ENCODE results near the gene BICC1. TPM values are rescaled to one million over a fixed set of nuclear protein-coding genes. Genes with fewer than 3 reads are reported as not detected.

The BICC1 gene
- total RNA-seq, 4 donors from 2014 or later: 0.60 to 5.1 (median 2.2) TPM

GRCh38 chr10:58543141-58543540 lies 30.5 kb downstream of the BICC1 start:
- DNase-seq: no peak
- intact Hi-C loops (cut with DNase I; ENCODE audit: low total_unique reads): no loop called here

DNA sequence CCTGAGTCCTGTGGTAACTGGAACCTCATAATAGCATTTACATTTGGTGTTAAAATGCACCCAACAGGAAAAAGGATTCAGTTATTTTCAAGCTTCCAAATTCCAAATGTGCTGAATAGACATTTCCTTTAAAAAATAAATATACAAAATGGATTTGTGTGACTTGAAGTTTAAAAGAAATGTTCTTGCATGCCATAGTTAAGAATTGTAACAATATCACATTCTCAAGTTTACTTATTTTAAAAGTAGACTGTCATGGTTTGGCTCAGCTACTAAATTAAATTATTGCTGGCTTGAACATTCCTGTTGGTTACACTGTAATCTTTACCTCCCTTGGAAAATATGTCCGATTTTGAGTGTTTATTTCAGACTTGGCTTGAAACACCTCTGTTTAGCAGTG lies 31.5 kb downstream of the BICC1 start:
- no peaks in the 10 kb centered on the region for H3K4me1 ChIP-seq
- no peaks in the 10 kb centered on the region for H3K36me3 ChIP-seq
- 58 to 60% methylated on average over 1 of the region's 1 CpG for WGBS, 2 donors (ENCODE audit: low coverage in 1 of 2)
- intact Hi-C loops (cut with DNase I; ENCODE audit: low total_unique reads): no loop called here
- no peak overlapping the region for H3K27ac ChIP-seq
- H3K9me3 ChIP-seq: peaks cover 0 to 4% of the 10 kb centered on the region in 2 donors
- TF ChIP-seq EP300 (IDR thresholded peaks at IDR 0.05; ENCODE audit: low read depth) (no peak), POLR2A (IDR thresholded peaks at IDR 0.05) (no peak), POLR2AphosphoS5 (IDR thresholded peaks at IDR 0.05) (no peak)
- TF ChIP-seq, protein P1, sequence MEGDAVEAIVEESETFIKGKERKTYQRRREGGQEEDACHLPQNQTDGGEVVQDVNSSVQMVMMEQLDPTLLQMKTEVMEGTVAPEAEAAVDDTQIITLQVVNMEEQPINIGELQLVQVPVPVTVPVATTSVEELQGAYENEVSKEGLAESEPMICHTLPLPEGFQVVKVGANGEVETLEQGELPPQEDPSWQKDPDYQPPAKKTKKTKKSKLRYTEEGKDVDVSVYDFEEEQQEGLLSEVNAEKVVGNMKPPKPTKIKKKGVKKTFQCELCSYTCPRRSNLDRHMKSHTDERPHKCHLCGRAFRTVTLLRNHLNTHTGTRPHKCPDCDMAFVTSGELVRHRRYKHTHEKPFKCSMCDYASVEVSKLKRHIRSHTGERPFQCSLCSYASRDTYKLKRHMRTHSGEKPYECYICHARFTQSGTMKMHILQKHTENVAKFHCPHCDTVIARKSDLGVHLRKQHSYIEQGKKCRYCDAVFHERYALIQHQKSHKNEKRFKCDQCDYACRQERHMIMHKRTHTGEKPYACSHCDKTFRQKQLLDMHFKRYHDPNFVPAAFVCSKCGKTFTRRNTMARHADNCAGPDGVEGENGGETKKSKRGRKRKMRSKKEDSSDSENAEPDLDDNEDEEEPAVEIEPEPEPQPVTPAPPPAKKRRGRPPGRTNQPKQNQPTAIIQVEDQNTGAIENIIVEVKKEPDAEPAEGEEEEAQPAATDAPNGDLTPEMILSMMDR (IDR thresholded peaks at IDR 0.05): no peak
- H3K4me3 ChIP-seq: no peak overlapping the region
- in situ Hi-C loops (cut with MboI; ENCODE audit: low pct_ligation_motif_present in 1 of 4, low pct_unique_long_range_greater_than_20kb in 1 of 4, low sequenced_read_pairs in 3 of 4): no loop called here
- H3K27me3 ChIP-seq: no peaks in the 10 kb centered on the region
- no peak for DNase-seq

More at GRCh38 chr10:58543141-58543540, 30.5 kb downstream of the BICC1 start:
- Histone ChIP-seq H3K9me3 (peaks cover 0 to 4% of the 10 kb centered on the region in 2 donors), H3K4me3 (no peak overlapping the region), H3K27ac (no peak overlapping the region), H3K4me1 (no peaks in the 10 kb centered on the region), H3K27me3 (no peaks in the 10 kb centered on the region), H3K36me3 (no peaks in the 10 kb centered on the region)
- in situ Hi-C loops (cut with MboI; ENCODE audit: low pct_ligation_motif_present in 1 of 4, low pct_unique_long_range_greater_than_20kb in 1 of 4, low sequenced_read_pairs in 3 of 4): no loop called here
- TF ChIP-seq POLR2AphosphoS5 (IDR thresholded peaks at IDR 0.05) (no peak), POLR2A (IDR thresholded peaks at IDR 0.05) (no peak), EP300 (IDR thresholded peaks at IDR 0.05; ENCODE audit: low read depth) (no peak)
- TF ChIP-seq, protein P1 (IDR thresholded peaks at IDR 0.05): no peak

DNA sequence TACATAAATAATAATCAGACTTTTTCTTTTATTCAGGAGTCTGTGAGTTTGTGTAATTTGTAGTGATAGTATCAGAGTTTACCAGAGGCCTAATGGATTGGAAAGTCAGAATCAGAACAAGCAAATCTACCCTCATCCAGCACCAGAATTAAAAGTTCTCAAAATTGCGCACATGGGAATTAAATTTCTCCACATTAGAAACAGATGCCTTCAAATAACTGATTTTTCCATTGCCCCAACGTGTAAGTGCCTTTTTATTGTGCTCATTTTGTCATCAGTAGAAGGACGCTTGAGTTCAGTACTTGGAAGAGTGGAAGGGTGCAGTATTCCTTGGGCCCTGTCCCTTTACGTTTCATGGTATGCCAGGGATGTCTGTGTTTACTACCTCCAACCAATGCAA lies 32.8 kb downstream of the BICC1 start:
- H3K4me3 ChIP-seq: no peak overlapping the region
- TF ChIP-seq, protein P1 (IDR thresholded peaks at IDR 0.05): no peak
- intact Hi-C loops (cut with DNase I; ENCODE audit: low total_unique reads) (no loop called here), in situ Hi-C loops (cut with MboI; ENCODE audit: low pct_ligation_motif_present in 1 of 4, low pct_unique_long_range_greater_than_20kb in 1 of 4, low sequenced_read_pairs in 3 of 4) (no loop called here)
- DNase-seq: no peak
- H3K27me3 ChIP-seq: no peaks in the 10 kb centered on the region
- H3K4me1 ChIP-seq: no peaks in the 10 kb centered on the region
- no peak overlapping the region for H3K27ac ChIP-seq
- peaks cover 0 to under 1% of the 10 kb centered on the region in 2 donors for H3K9me3 ChIP-seq
- H3K36me3 ChIP-seq: no peaks in the 10 kb centered on the region
- 70 to 82% methylated on average over 4 of the region's 4 CpGs for WGBS, 2 donors (ENCODE audit: low coverage in 1 of 2)

DNA sequence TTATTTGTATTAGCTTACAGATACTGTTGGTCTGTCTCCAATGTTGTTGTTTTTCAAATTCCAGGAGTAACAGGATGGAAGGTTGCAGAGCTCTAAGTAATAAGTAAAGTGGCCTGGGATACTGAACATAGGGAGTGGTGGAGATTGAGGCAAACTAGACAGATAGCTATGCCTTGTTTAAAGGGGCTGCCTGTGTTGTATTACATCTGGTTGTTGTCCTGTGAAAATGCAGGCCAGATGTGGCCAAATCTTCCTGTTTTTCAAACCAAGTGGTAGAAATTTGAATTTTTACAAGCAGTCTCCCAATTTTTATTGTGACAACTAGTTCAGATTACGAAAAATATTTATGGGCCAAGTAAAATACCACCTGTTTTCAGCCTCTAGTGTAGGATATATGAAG lies 33.5 kb downstream of the BICC1 start:
- no peak overlapping the region for H3K27ac ChIP-seq
- no peaks in the 10 kb centered on the region for H3K27me3 ChIP-seq
- WGBS, 2 donors (ENCODE audit: low coverage in 1 of 2): 63 to 73% methylated on average over 1 of the region's 1 CpG
- H3K4me3 ChIP-seq: no peak overlapping the region
- TF ChIP-seq POLR2A (IDR thresholded peaks at IDR 0.05): no peak
- TF ChIP-seq POLR2AphosphoS5 (IDR thresholded peaks at IDR 0.05): no peak
- intact Hi-C loops (cut with DNase I; ENCODE audit: low total_unique reads) (no loop called here), in situ Hi-C loops (cut with MboI; ENCODE audit: low pct_ligation_motif_present in 1 of 4, low pct_unique_long_range_greater_than_20kb in 1 of 4, low sequenced_read_pairs in 3 of 4) (no loop called here)
- H3K36me3 ChIP-seq: no peaks in the 10 kb centered on the region
- H3K4me1 ChIP-seq: no peaks in the 10 kb centered on the region
- H3K9me3 ChIP-seq: no peaks in the 10 kb centered on the region
- DNase-seq: no peak

GRCh38 chr10:58546722-58547445 lies 34.2 kb downstream of the BICC1 start:
- intact Hi-C loops (cut with DNase I; ENCODE audit: low total_unique reads): no loop called here
- Histone ChIP-seq H3K27ac (no peak overlapping the region), H3K36me3 (no peaks in the 10 kb centered on the region), H3K4me1 (no peaks in the 10 kb centered on the region), H3K27me3 (no peaks in the 10 kb centered on the region), H3K9me3 (no peaks in the 10 kb centered on the region), H3K4me3 (no peak overlapping the region)
- TF ChIP-seq POLR2AphosphoS5 (IDR thresholded peaks at IDR 0.05) (no peak), POLR2A (IDR thresholded peaks at IDR 0.05) (no peak), EP300 (IDR thresholded peaks at IDR 0.05; ENCODE audit: low read depth) (no peak)
- TF ChIP-seq, protein P1 (IDR thresholded peaks at IDR 0.05): no peak
- no peak for DNase-seq
- 86 to 97% methylated on average over 2 of the region's 2 CpGs for WGBS, 2 donors (ENCODE audit: low coverage in 1 of 2)
- in situ Hi-C loops (cut with MboI; ENCODE audit: low pct_ligation_motif_present in 1 of 4, low pct_unique_long_range_greater_than_20kb in 1 of 4, low sequenced_read_pairs in 3 of 4): no loop called here
